LHCN-M2 (cell line): ENCODE results near the gene SCN3B. TPM values are rescaled to one million over a fixed set of nuclear protein-coding genes. Genes with fewer than 3 reads are reported as not detected.

Source experiments
- total RNA-seq: library from RNA; depleted of rRNA; stranded (reverse); fragments of >200 nt; gene quantifications from 2 replicates; pipeline ENCODE4 v1.2.3, GENCODE V29; 2014; rRNA removed

SCN3B gene
- total RNA-seq, 1 experiment from 2014 or later: not detected

Other genes starting within 250 kb of the SCN3B start
- 4.2 and 4.8 TPM in 2 replicates for gene GRAMD1B, start 224.4 kb downstream of the SCN3B start, total RNA-seq
- 7.8 and 9.4 TPM in 2 replicates for gene ZNF202, start 87.0 kb upstream of the SCN3B start, total RNA-seq
- gene OR6X1, start 99.9 kb upstream of the SCN3B start, total RNA-seq: not detected in 2 replicates
- not detected in 2 replicates for gene OR6M1, start 151.7 kb upstream of the SCN3B start, total RNA-seq
- gene TMEM225, start 231.0 kb upstream of the SCN3B start, total RNA-seq: not detected in 2 replicates
- gene OR8D4, start 247.5 kb upstream of the SCN3B start, total RNA-seq: not detected in 2 replicates